ENCODE data around the gene SLC43A1. TPM values are rescaled to one million over a fixed set of nuclear protein-coding genes. Genes with fewer than 3 reads are reported as not detected.

Gene SLC43A1
- polyA plus RNA-seq, 1 experiment = 14.6 TPM

- Histone ChIP-seq H3K27me3 (ENCODE audit: control insufficient read depth, insufficient read depth, low read length) (peaks cover 8% of the 10 kb centered on the region), H3K4me3 (ENCODE audit: low read depth, low read length) (no peak overlapping the region), H3K27ac (ENCODE audit: low read depth, low read length) (no peak overlapping the region), H3K9me3 (ENCODE audit: control insufficient read depth, insufficient read depth, low read length) (no peaks in the 10 kb centered on the region)
- DNase-seq (ENCODE audit: low read depth, low spot score) = no peak
- ChIA-PET POLR2A (no interaction called here), CTCF (interaction anchor here (0.9 to 2.1 kb wide), 4 partner anchors 20 to 200 kb away, joined by 3 to 23 read pairs (median 4); no protein-coding TSS in a partner anchor)
- TF ChIP-seq CTCF (IDR thresholded peaks at IDR 0.05; ENCODE audit: low read depth, low read length) = no peak
These were observed 30.9 kb upstream of the SLC43A1 start for GRCh38 chr11:57546451-57546850.

- H3K9me3 ChIP-seq (ENCODE audit: control insufficient read depth, insufficient read depth, low read length) = no peaks in the 10 kb centered on the region
- no peak overlapping the region for H3K27ac ChIP-seq (ENCODE audit: low read depth, low read length)
- ChIA-PET POLR2A (no interaction called here), CTCF (interaction anchor here (1.1 kb wide), 1 partner anchor 89 kb away, joined by 3 read pairs; no protein-coding TSS in a partner anchor)
- no peak for DNase-seq (ENCODE audit: low read depth, low spot score)
- TF ChIP-seq CTCF (IDR thresholded peaks at IDR 0.05; ENCODE audit: low read depth, low read length) = no peak
- peaks cover 10% of the 10 kb centered on the region for H3K27me3 ChIP-seq (ENCODE audit: control insufficient read depth, insufficient read depth, low read length)
- H3K4me3 ChIP-seq (ENCODE audit: low read depth, low read length) = no peak overlapping the region
These were observed 30.4 kb upstream of the SLC43A1 start for GRCh38 chr11:57545883-57546282.

DNA sequence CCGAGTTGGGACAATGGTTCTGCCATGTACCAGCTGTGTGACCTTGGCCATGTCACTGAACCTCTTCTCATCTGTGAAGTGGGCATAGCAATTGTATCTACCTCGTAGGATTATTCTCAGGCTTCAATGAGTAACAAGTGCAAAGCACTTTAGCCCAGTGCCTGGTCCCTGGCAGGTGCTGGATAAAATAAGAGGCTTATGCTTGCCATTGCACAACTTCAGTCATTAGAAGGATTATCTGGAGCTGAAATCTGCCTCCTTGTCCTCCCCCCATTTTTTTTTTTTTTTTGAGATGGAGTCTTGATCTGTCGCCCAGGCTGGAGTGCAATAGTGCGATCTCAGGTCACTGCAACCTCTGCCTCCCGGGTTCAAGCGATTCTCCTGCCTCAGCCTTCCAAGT, 29.1 kb upstream of the SLC43A1 start:
- H3K9me3 ChIP-seq (ENCODE audit: control insufficient read depth, insufficient read depth, low read length) = no peaks in the 10 kb centered on the region
- H3K27ac ChIP-seq (ENCODE audit: low read depth, low read length) = no peak overlapping the region
- TF ChIP-seq CTCF (IDR thresholded peaks at IDR 0.05; ENCODE audit: low read depth, low read length) = no peak
- CTCF ChIA-PET = interaction anchor here (1.0 to 2.1 kb wide), 2 partner anchors 18 to 100 kb away, joined by 3 to 5 read pairs; no protein-coding TSS in a partner anchor
- no peak for DNase-seq (ENCODE audit: low read depth, low spot score)
- POLR2A ChIA-PET = no interaction called here
- peaks cover 10% of the 10 kb centered on the region for H3K27me3 ChIP-seq (ENCODE audit: control insufficient read depth, insufficient read depth, low read length)
- H3K4me3 ChIP-seq (ENCODE audit: low read depth, low read length) = no peak overlapping the region

- H3K27ac ChIP-seq (ENCODE audit: low read depth, low read length) = no peak overlapping the region
- no peak for TF ChIP-seq CTCF (IDR thresholded peaks at IDR 0.05; ENCODE audit: low read depth, low read length)
- CTCF ChIA-PET = interaction anchor here (0.9 to 2.1 kb wide), 2 partner anchors 86 to 101 kb away, joined by 4 to 5 read pairs; no protein-coding TSS in a partner anchor
- POLR2A ChIA-PET = no interaction called here
- peaks cover 12% of the 10 kb centered on the region for H3K27me3 ChIP-seq (ENCODE audit: control insufficient read depth, insufficient read depth, low read length)
- H3K4me3 ChIP-seq (ENCODE audit: low read depth, low read length) = no peak overlapping the region
- no peak for DNase-seq (ENCODE audit: low read depth, low spot score)
- no peaks in the 10 kb centered on the region for H3K9me3 ChIP-seq (ENCODE audit: control insufficient read depth, insufficient read depth, low read length)
These were observed 28.1 kb upstream of the SLC43A1 start for GRCh38 chr11:57543593-57543992.

DNA sequence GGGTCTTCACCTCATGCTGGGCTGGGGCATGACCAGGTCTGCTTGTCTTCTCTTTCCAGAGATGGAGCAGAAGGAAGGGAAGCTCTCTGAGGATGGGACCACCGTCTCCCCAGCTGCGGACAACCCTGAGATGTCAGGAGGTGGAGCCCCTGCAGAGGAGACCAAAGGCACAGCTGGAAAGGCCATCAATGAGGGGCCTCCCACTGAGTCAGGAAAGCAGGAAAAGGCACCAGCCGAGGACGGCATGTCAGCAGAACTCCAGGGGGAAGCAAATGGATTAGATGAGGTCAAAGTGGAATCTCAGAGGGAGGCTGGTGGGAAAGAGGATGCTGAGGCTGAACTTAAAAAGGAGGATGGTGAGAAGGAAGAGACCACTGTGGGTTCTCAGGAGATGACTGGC, 27.1 kb upstream of the SLC43A1 start:
- no peak for TF ChIP-seq CTCF (IDR thresholded peaks at IDR 0.05; ENCODE audit: low read depth, low read length)
- no peak for DNase-seq (ENCODE audit: low read depth, low spot score)
- Histone ChIP-seq H3K27ac (ENCODE audit: low read depth, low read length) (no peak overlapping the region), H3K9me3 (ENCODE audit: control insufficient read depth, insufficient read depth, low read length) (no peaks in the 10 kb centered on the region), H3K4me3 (ENCODE audit: low read depth, low read length) (no peak overlapping the region), H3K27me3 (ENCODE audit: control insufficient read depth, insufficient read depth, low read length) (peaks cover 15% of the 10 kb centered on the region)
- ChIA-PET CTCF (interaction anchor here (1.0 to 1.1 kb wide), 2 partner anchors 84 to 99 kb away, joined by 3 read pairs; no protein-coding TSS in a partner anchor), POLR2A (no interaction called here)

All from AG04450 (cell line).